HEK293T (cell line): Measurements from ENCODE around the gene ZNF44.
"Not testable (repeated sequence)": the region's sequence is repeated elsewhere in the genome, so short reads cannot be mapped to it uniquely, and the experiment has no call there.

ENCODE experiments used
- BHLHE40 ChIP-seq: fragments of 450-650 bp; IDR thresholded peaks from 2 replicates; pipeline ENCODE4 v1.6.1; 2016; ENCODE audit warnings: mild to moderate bottlenecking, moderate library complexity, borderline replicate concordance
- ELF4 ChIP-seq: fragments of 450-650 bp; IDR thresholded peaks from 2 replicates; pipeline ENCODE4 v1.6.1; 2017; ENCODE audit warnings: antibody characterized with exemption
- FOXM1 ChIP-seq: fragments of 450-650 bp; IDR thresholded peaks from 2 replicates; pipeline ENCODE4 v1.6.1; 2017; ENCODE audit warnings: mild to moderate bottlenecking, borderline replicate concordance
- NFRKB ChIP-seq: fragments of 450-650 bp; IDR thresholded peaks from 2 replicates; pipeline ENCODE4 v1.6.1; 2016; ENCODE audit warnings: mild to moderate bottlenecking, moderate library complexity
- SP1 ChIP-seq: fragments of 450-650 bp; IDR thresholded peaks from 2 replicates; pipeline ENCODE4 v1.6.1; 2017

- not testable (repeated sequence) for TF ChIP-seq BHLHE40, NFRKB, SP1, FOXM1, ELF4
Measured at GRCh38 chr19:12308891-12309290, 14.2 kb upstream of the ZNF44 start.
